Activated T-helper 9 cell treated with anti-CD3 and anti-CD28 coated beads, Interleukin-2, amount 50 U/mL, for 16 hours (primary cell): ENCODE results near the gene EMX1.

Source experiments
- DNase-seq: peaks from one replicate; pipeline ENCODE4 v3.0.0-alpha.2; 2020; ENCODE audit warnings: low read depth

EMX1 gene

DNA sequence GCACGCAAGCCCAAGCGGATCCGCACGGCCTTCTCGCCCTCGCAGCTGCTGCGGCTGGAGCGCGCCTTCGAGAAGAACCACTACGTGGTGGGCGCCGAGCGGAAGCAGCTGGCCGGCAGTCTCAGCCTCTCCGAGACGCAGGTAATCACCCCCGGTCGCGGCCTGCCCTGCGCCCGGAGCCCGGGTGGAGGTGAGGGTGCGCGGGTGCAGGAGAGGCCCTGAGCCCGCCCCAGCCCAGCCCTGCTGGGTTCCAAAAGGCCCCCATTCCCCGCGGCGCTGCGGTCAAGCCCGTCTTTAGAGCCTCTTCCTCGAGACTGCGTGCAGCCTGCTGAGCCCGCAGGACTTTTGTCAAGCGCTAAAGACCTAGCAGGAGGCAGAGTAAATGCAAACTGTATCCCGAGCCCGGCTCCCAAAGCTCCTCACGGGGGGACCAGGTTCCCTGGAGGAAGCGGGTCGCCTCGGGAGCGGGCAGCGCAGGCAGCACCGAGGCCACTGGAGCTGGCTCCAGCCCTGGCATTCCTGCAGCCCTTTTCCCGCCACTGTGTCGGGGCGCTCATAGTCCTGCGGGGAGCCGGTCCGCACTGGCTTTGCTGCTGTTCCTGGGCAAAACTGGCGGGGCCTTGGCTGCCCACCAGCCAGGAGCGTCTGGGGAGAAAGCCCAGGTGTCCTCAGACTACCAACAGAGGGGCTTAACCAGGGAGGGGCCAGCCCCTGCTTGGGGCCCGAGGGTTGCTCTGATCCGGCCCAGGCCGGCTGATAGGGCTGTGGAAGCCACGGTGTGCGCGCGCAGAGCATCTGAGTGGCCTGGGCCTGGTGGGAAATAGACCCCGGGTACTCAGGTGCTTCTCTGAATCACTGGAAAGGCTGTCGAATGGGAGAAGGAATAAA is 7.3 kb downstream of the EMX1 start:
- no peak for DNase-seq

- no peak for DNase-seq
Observed at GRCh38 chr2:72925328-72925943, 8.1 kb downstream of the EMX1 start.

- DNase-seq, result no peak
Observed at GRCh38 chr2:72926368-72926767, 9.0 kb downstream of the EMX1 start.

DNA sequence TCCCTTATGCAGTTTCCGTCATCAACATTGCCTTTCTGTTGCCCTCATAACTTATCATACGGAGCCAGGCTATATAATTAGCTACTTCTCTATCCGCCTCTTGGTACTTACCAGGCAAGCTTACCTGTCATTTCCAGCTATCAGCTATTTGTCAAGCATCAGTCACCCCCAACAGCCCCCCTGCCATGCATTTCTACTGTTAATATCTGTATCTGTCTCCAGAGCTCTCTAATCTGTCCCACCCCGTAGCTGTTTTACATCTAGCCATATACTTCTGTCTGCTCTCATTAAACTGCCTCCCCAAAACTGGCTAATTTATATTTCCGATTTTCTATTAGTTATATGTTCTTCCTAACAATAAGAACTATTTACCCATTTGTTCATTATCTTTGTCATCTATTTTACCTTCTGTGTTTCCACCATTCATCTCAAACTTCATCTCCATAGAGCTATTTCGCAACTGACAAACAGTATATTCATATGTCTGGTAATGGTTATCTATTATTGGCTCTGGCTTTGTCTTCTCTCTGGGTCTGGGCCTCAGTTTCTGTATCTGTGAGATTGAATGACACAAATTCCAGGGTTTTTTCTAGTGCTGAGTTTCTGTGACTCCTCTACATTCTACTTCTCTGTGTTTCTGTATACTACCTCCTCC is 9.6 kb downstream of the EMX1 start:
- DNase-seq, result no peak

- no peak for DNase-seq
Observed at GRCh38 chr2:72927619-72928550, 10.6 kb downstream of the EMX1 start.

- no peak for DNase-seq
Observed at GRCh38 chr2:72929010-72929409, 11.7 kb downstream of the EMX1 start.

GRCh38 chr2:72931280-72931910 is 14.1 kb downstream of the EMX1 start:
- DNase-seq, result no peak

- no peak for DNase-seq
Observed at GRCh38 chr2:72932045-72932740, 14.9 kb downstream of the EMX1 start.

DNA sequence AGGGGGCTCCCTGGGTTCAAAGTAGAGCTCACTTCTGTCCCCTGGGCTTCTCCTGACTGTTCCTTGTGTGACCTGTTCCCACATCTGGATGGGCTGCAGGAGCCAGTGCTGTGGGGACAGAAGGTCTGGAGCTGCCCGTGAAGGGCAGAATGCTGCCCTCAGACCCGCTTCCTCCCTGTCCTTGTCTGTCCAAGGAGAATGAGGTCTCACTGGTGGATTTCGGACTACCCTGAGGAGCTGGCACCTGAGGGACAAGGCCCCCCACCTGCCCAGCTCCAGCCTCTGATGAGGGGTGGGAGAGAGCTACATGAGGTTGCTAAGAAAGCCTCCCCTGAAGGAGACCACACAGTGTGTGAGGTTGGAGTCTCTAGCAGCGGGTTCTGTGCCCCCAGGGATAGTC is 15.5 kb downstream of the EMX1 start:
- no peak for DNase-seq

- DNase-seq, result no peak
Observed at GRCh38 chr2:72933207-72933606, 15.9 kb downstream of the EMX1 start.

DNA sequence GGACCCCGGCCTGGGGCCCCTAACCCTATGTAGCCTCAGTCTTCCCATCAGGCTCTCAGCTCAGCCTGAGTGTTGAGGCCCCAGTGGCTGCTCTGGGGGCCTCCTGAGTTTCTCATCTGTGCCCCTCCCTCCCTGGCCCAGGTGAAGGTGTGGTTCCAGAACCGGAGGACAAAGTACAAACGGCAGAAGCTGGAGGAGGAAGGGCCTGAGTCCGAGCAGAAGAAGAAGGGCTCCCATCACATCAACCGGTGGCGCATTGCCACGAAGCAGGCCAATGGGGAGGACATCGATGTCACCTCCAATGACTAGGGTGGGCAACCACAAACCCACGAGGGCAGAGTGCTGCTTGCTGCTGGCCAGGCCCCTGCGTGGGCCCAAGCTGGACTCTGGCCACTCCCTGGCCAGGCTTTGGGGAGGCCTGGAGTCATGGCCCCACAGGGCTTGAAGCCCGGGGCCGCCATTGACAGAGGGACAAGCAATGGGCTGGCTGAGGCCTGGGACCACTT is 16.4 kb downstream of the EMX1 start:
- DNase-seq, result no peak

- no peak for DNase-seq
Observed at GRCh38 chr2:72934683-72935610, 17.6 kb downstream of the EMX1 start.

DNA sequence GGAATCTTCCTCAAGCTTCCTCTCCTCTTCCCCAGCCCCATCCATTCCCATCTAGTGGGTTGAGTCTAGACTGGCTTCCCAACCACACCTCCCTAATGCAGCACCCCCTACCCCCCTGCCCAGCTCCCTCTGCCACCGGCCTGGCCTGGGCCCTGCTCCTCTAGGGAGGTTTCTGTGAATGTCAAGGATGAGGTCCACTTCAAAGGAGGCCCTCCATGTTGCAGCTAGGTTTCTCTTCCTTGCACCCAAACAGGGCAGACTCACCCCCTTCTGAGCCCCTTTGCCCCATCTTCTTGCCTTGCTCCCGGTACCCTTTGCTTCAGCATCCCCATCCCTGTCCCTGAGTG is 18.3 kb downstream of the EMX1 start:
- no peak for DNase-seq

DNA sequence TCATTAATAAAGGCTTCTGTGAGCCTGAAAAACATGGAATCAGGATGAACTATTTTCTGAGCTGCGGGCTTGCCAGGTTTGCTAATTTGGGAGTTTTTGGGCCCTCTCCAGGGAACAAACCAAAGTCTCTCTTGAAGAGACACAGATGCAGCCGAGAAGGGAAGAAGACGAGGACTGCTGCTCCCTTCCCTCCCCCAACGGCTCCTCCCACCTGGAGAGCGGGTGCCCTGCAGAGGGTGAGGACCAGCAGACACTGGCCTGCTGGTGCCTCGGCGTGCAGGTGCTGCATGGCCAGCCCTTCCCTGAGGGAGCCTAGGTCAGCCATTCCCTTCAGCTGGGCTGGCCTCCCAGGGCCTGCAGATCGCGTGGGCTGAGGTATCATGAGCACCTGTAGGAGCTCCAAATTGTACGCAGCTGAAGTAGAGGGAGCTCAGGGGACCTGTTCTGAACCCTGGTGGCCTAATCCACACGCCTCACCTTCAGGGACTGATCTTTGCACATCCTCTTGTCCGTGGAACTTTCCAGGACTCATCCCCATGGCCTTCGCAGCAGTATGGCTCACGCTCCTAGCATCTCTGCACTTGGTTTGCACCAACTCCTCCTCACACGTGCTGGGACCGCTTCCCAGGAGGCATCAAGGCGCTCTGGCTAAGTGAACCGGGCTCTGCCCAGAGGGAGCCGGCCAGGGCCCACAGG is 19.5 kb downstream of the EMX1 start:
- no peak for DNase-seq

- no peak for DNase-seq
Observed at GRCh38 chr2:72937356-72937669, 20.0 kb downstream of the EMX1 start.

- no peak for DNase-seq
Observed at GRCh38 chr2:72938455-72938854, 21.1 kb downstream of the EMX1 start.

GRCh38 chr2:72940361-72940760 is 23.0 kb downstream of the EMX1 start:
- no peak for DNase-seq

- no peak for DNase-seq
Observed at GRCh38 chr2:72940786-72941185, 23.5 kb downstream of the EMX1 start.

DNA sequence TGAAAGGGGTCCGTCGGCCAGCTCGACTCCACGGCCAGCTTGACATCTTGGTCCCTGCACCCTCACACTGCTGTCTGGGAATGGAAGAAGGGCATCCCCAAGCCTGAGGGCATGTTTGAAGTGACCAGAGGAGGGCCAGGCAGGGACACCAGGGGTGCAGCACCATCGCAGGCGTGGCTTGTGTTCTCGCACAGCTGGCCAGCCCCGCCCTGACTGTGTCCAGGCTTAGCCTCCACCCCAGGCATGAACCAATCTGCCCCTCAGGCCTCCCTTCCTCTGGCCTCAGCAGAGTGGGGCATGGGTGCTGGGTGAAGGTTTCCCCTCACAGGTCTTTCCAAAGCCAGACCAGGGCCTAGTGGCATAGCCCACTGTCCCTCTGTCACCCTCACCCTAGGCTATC is 25.0 kb downstream of the EMX1 start:
- DNase-seq, result no peak
